HepG2 (cell line): ENCODE measurements around the gene CAV3. TPM values are rescaled to one million over a fixed set of nuclear protein-coding genes. Genes with fewer than 3 reads are reported as not detected.

Source experiments
- CBX5 ChIP-seq: sonication (generic); formaldehyde crosslinking; IDR thresholded peaks from 2 replicates; pipeline ENCODE4 v1.4.0; 2020; ENCODE audit warnings: missing genetic modification reagents, borderline replicate concordance
- DBP ChIP-seq: sonication (generic); formaldehyde crosslinking; IDR thresholded peaks from 2 replicates; pipeline ENCODE4 v1.4.0; 2020; ENCODE audit warnings: missing genetic modification reagents; ENCODE audit errors: not compliant biosample characterization
- ELF3 ChIP-seq: IDR thresholded peaks from 2 replicates; pipeline ENCODE4 v1.6.1; 2016; ENCODE audit warnings: missing genetic modification reagents, missing compliant biosample characterization
- FOXO1 ChIP-seq: sonication (generic); formaldehyde crosslinking; IDR thresholded peaks from 2 replicates; pipeline ENCODE4 v1.4.0; 2020; ENCODE audit warnings: missing genetic modification reagents
- HOXA3 ChIP-seq: sonication (generic); formaldehyde crosslinking; IDR thresholded peaks from 2 replicates; pipeline ENCODE4 v1.5.0; 2020; ENCODE audit warnings: missing genetic modification reagents
- ISL2 ChIP-seq: sonication (generic); formaldehyde crosslinking; IDR thresholded peaks from 2 replicates; pipeline ENCODE4 v1.5.0; 2020; ENCODE audit warnings: missing genetic modification reagents
- MAZ ChIP-seq, 2 experiments: sonication (generic) in 1 of 2; formaldehyde crosslinking in 1 of 2; IDR thresholded peaks; 2 replicates each; pipeline versions ENCODE4 v1.5.0 to v1.6.1; 2012 to 2020; ENCODE audit warnings: low read depth in 2 of 2, mild to moderate bottlenecking in 2 of 2, borderline replicate concordance in 1 of 2, improper control_type of control experiment in 1 of 2, low read length in 1 of 2, missing genetic modification reagents in 1 of 2, moderate library complexity in 1 of 2
- NFE2 ChIP-seq: sonication (generic); formaldehyde crosslinking; IDR thresholded peaks from 2 replicates; pipeline ENCODE4 v1.4.0; 2020; ENCODE audit warnings: missing genetic modification reagents
- NKX3-1 ChIP-seq: sonication (generic); formaldehyde crosslinking; IDR thresholded peaks from 2 replicates; pipeline ENCODE4 v1.5.0; 2020; ENCODE audit warnings: missing genetic modification reagents
- PHF8 ChIP-seq: sonication (generic); formaldehyde crosslinking; IDR thresholded peaks from 2 replicates; pipeline ENCODE4 v1.5.0; 2020; ENCODE audit warnings: missing genetic modification reagents
- PRPF4 ChIP-seq: fragments of 200-400 bp; formaldehyde crosslinking; IDR thresholded peaks from 2 replicates; pipeline ENCODE4 v1.6.1; 2016; ENCODE audit warnings: low read length, low read depth; ENCODE audit not compliant: poor library complexity, severe bottlenecking
- SETDB1 ChIP-seq: sonication (generic); formaldehyde crosslinking; IDR thresholded peaks from 2 replicates; pipeline ENCODE4 v1.5.1; 2020; ENCODE audit warnings: missing genetic modification reagents, mild to moderate bottlenecking, borderline replicate concordance
- TEAD3 ChIP-seq: optimal IDR thresholded peaks from 2 replicates; pipeline ENCODE3; 2016; ENCODE audit warnings: borderline replicate concordance
- ZBTB21 ChIP-seq: sonication (generic); formaldehyde crosslinking; IDR thresholded peaks from 2 replicates; pipeline ENCODE4 v1.4.0; 2020; ENCODE audit warnings: missing genetic modification reagents
- ZFP62 ChIP-seq: sonication (generic); formaldehyde crosslinking; IDR thresholded peaks from 2 replicates; pipeline ENCODE4 v1.4.0; 2020; ENCODE audit warnings: missing genetic modification reagents
- ZNF121 ChIP-seq: sonication (generic); formaldehyde crosslinking; IDR thresholded peaks from 2 replicates; pipeline ENCODE4 v1.5.0; 2020; ENCODE audit warnings: mild to moderate bottlenecking, missing genetic modification reagents
- ZNF124 ChIP-seq: sonication (generic); formaldehyde crosslinking; IDR thresholded peaks from 2 replicates; pipeline ENCODE4 v1.4.0; 2020; ENCODE audit warnings: missing genetic modification reagents
- ZNF414 ChIP-seq: sonication (generic); formaldehyde crosslinking; IDR thresholded peaks from 2 replicates; pipeline ENCODE4 v1.5.0; 2020; ENCODE audit warnings: missing genetic modification reagents
- ZNF546 ChIP-seq: sonication (generic); formaldehyde crosslinking; conservative IDR thresholded peaks from 2 replicates; pipeline ENCODE4 v1.8.1; 2023; ENCODE audit warnings: mild to moderate bottlenecking, missing genetic modification reagents
- ZNF547 ChIP-seq: sonication (generic); formaldehyde crosslinking; IDR thresholded peaks from 2 replicates; pipeline ENCODE4 v1.5.1; 2020; ENCODE audit warnings: mild to moderate bottlenecking, missing genetic modification reagents
- ZNF563 ChIP-seq: sonication (generic); formaldehyde crosslinking; IDR thresholded peaks from 2 replicates; pipeline ENCODE4 v1.8.0; 2022; ENCODE audit warnings: mild to moderate bottlenecking, moderate library complexity, missing genetic modification reagents
- ZNF567 ChIP-seq: sonication (generic); formaldehyde crosslinking; IDR thresholded peaks from 2 replicates; pipeline ENCODE4 v1.8.1; 2023; ENCODE audit warnings: mild to moderate bottlenecking, missing genetic modification reagents, borderline replicate concordance
- ZNF652 ChIP-seq: IDR thresholded peaks from 2 replicates; pipeline ENCODE4 v1.6.1; 2016; ENCODE audit warnings: low read depth, borderline replicate concordance
- ZNF7 ChIP-seq: IDR thresholded peaks from 2 replicates; pipeline ENCODE4 v1.6.1; 2016; ENCODE audit warnings: missing biosample characterization, missing genetic modification reagents
- ZNF737 ChIP-seq: sonication (generic); formaldehyde crosslinking; IDR thresholded peaks from 2 replicates; pipeline ENCODE4 v1.5.0; 2020; ENCODE audit warnings: missing genetic modification reagents, mild to moderate bottlenecking, borderline replicate concordance
- ZNF775 ChIP-seq: sonication (generic); formaldehyde crosslinking; IDR thresholded peaks from 2 replicates; pipeline ENCODE4 v1.4.0; 2020; ENCODE audit warnings: missing genetic modification reagents, mild to moderate bottlenecking, moderate library complexity, borderline replicate concordance
- ZNF816 ChIP-seq: sonication (generic); formaldehyde crosslinking; IDR thresholded peaks from 2 replicates; pipeline ENCODE4 v1.8.0; 2022; ENCODE audit warnings: missing genetic modification reagents, mild to moderate bottlenecking, borderline replicate concordance
- ZSCAN21 ChIP-seq: sonication (generic); formaldehyde crosslinking; IDR thresholded peaks from 2 replicates; pipeline ENCODE4 v1.8.0; 2022; ENCODE audit warnings: mild to moderate bottlenecking, missing genetic modification reagents, moderate library complexity, borderline replicate concordance
- polyA plus RNA-seq, 8 experiments: library from polyadenylated mRNA; depleted of rRNA in 3 of 8; stranded (reverse) in 7 of 8; unstranded in 1 of 8; fragments of >200 nt; fragmentation: Illumina TruSeq in 4 of 8; extraction: Trizol in 4 of 8; gene quantifications; 2 replicates each; pipeline versions ENCODE4 v1.2.1 to v1.2.3, GENCODE V29; 2011 to 2016; ENCODE audit warnings: low read depth in 4 of 8, missing spikeins in 1 of 8, mixed read lengths in 1 of 8; ENCODE audit not compliant: insufficient read depth in 1 of 8
- total RNA-seq, 5 experiments: library from RNA; depleted of rRNA; stranded (reverse); fragments of >200 nt; fragmentation: Illumina TruSeq; extraction: Trizol; gene quantifications; 2 replicates each; pipeline ENCODE4 v1.2.3, GENCODE V29; 2016; ENCODE audit warnings: low read depth in 1 of 5

CAV3 gene
- total and polyA plus RNA-seq, 2 of the 13 experiments (the other 11 are each of a cell fraction or from before 2014, with no cell fraction given), result not detected

- TF ChIP-seq ZNF775 (CRISPR knock-in tag), result no peak
- no peak for TF ChIP-seq NKX3-1
- TF ChIP-seq ZNF737 (CRISPR knock-in tag), result no peak
- no peak for TF ChIP-seq ZNF121 (CRISPR knock-in tag)
- TF ChIP-seq MAZ (IDR thresholded peaks at IDR 0.05; ENCODE audit: borderline replicate concordance, low read depth, low read length), result no peak
- TF ChIP-seq MAZ (CRISPR knock-in tag; IDR thresholded peaks at IDR 0.05; ENCODE audit: low read depth), result 0 out of 2 replicates have a peak, but pooled peaks have one; percentile 25
- no peak for TF ChIP-seq ZNF546 (CRISPR knock-in tag)
- no peak for TF ChIP-seq CBX5 (CRISPR knock-in tag)
- TF ChIP-seq ZNF816 (CRISPR knock-in tag), result no peak
- TF ChIP-seq NFE2 (CRISPR knock-in tag), result no peak
- no peak for TF ChIP-seq ZNF652 (CRISPR knock-in tag)
- TF ChIP-seq PHF8 (CRISPR knock-in tag), result no peak; the same call in 1 of the 2 replicates
- no peak for TF ChIP-seq ZNF567
- no peak for TF ChIP-seq ZNF7 (CRISPR knock-in tag)
- TF ChIP-seq ZNF563 (CRISPR knock-in tag), result no peak
- peak; percentile 60; the same call in 1 of the 2 replicates for TF ChIP-seq ISL2
- TF ChIP-seq ZFP62, result no peak
- peak; percentile 13 for TF ChIP-seq TEAD3 (CRISPR knock-in tag)
- TF ChIP-seq ZBTB21 (CRISPR knock-in tag), result no peak
- TF ChIP-seq ZNF547 (CRISPR knock-in tag), result 0 out of 2 replicates have a peak, but pooled peaks have one; percentile 31
- TF ChIP-seq HOXA3 (CRISPR knock-in tag), result peak; percentile 55; the same call in 1 of the 2 replicates
- peak; percentile 32 for TF ChIP-seq FOXO1 (CRISPR knock-in tag)
- TF ChIP-seq DBP (CRISPR knock-in tag), result no peak
- TF ChIP-seq ELF3 (CRISPR knock-in tag), result 0 out of 2 replicates have a peak, but pooled peaks have one; percentile 21
- TF ChIP-seq PRPF4, result no peak
- 0 out of 2 replicates have a peak, but pooled peaks have one; percentile 40 for TF ChIP-seq ZNF124 (CRISPR knock-in tag)
- no peak for TF ChIP-seq SETDB1 (CRISPR knock-in tag)
- TF ChIP-seq ZSCAN21, result peak; percentile 26; the same call in 1 of the 2 replicates
- no peak for TF ChIP-seq ZNF414
Measured at GRCh38 chr3:8769088-8769822, 35.7 kb downstream of the CAV3 start, which contains the start of gene OXTR (continued).
